BLaER1 (cell line): ENCODE results near the gene EML4.

Experiments used
- H3K27ac ChIP-seq: shearing (Covaris generic); formaldehyde crosslinking; 2 replicates; pipeline ENCODE4 v1.8.1; 2022
- H3K27me3 ChIP-seq: shearing (Covaris generic); formaldehyde crosslinking; 2 replicates; pipeline ENCODE4 v1.8.1; 2022
- H3K36me3 ChIP-seq: shearing (Covaris generic); formaldehyde crosslinking; 2 replicates; pipeline ENCODE4 v1.8.1; 2022
- H3K4me1 ChIP-seq: shearing (Covaris generic); formaldehyde crosslinking; 2 replicates; pipeline ENCODE4 v1.8.1; 2022
- H3K4me2 ChIP-seq: shearing (Covaris generic); formaldehyde crosslinking; 2 replicates; pipeline ENCODE4 v1.8.1; 2022
- H3K4me3 ChIP-seq: shearing (Covaris generic); formaldehyde crosslinking; 2 replicates; pipeline ENCODE4 v1.8.1; 2022
- H3K9ac ChIP-seq: shearing (Covaris generic); formaldehyde crosslinking; 2 replicates; pipeline ENCODE4 v1.8.1; 2022
- H3K9me3 ChIP-seq: shearing (Covaris generic); formaldehyde crosslinking; 2 replicates; pipeline ENCODE4 v1.8.1; 2022
- H4K20me1 ChIP-seq: shearing (Covaris generic); formaldehyde crosslinking; 2 replicates; pipeline ENCODE4 v1.8.1; 2022
- Cebpa-rat ChIP-seq: shearing (Covaris generic); IDR thresholded peaks from 2 replicates; pipeline ENCODE4 v1.8.1; 2022

Gene EML4

GRCh38 chr2:42310007-42310515 is 140.9 kb downstream of the EML4 start:
- Histone ChIP-seq H4K20me1 (no peaks in the 10 kb centered on the region), H3K9me3 (no peaks in the 10 kb centered on the region), H3K36me3 (peaks cover 3% of the 10 kb centered on the region), H3K27me3 (no peaks in the 10 kb centered on the region), H3K27ac (no peak overlapping the region), H3K9ac (no peak overlapping the region), H3K4me3 (no peak overlapping the region), H3K4me2 (no peak overlapping the region), H3K4me1 (no peaks in the 10 kb centered on the region)
- no peak for TF ChIP-seq Cebpa-rat

- Histone ChIP-seq H3K27me3 (no peaks in the 10 kb centered on the region), H3K36me3 (peaks cover 8% of the 10 kb centered on the region; the same call in 1 of the 2 replicates), H3K4me1 (no peaks in the 10 kb centered on the region), H3K4me3 (no peak overlapping the region), H3K9me3 (no peaks in the 10 kb centered on the region), H3K27ac (no peak overlapping the region), H4K20me1 (no peaks in the 10 kb centered on the region), H3K4me2 (no peak overlapping the region), H3K9ac (no peak overlapping the region)
- no peak for TF ChIP-seq Cebpa-rat
These were observed 143.0 kb downstream of the EML4 start for GRCh38 chr2:42312106-42312505.

DNA sequence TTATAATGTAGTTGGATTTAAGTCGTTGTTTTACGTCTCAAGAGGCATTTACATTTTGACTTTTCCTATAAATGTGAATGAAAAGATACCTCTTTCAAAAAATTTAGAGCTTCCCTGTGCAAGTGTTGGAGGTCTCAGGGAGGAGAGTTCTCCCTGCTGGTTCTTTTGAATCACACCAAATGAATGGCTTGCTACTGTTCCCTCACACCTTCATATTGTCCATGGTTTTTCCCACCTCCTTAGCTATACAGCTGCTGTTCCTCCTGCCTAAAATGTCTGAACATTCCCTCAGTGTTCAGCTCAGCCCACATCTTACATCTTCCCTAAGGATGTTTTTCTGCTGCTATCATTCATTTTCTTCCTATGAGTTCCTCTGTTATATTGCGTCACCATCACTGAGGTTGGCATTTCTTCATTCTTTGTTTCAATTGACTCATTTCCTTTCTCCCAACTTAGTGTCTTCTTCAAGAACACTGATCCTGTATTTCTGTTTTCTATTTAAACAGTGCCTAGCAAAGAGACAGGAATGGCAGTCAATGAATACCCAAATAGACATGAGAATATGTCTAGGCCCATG is 145.8 kb downstream of the EML4 start:
- Histone ChIP-seq H3K36me3 (peaks cover 12% of the 10 kb centered on the region), H3K9me3 (no peaks in the 10 kb centered on the region), H3K27ac (no peak overlapping the region)

GRCh38 chr2:42315844-42316470 is 146.8 kb downstream of the EML4 start:
- TF ChIP-seq Cebpa-rat = no peak
- Histone ChIP-seq H3K4me3 (no peak overlapping the region), H4K20me1 (no peaks in the 10 kb centered on the region), H3K27me3 (no peaks in the 10 kb centered on the region), H3K9ac (no peak overlapping the region), H3K36me3 (peaks cover 16% of the 10 kb centered on the region), H3K4me2 (no peak overlapping the region), H3K9me3 (no peaks in the 10 kb centered on the region), H3K27ac (no peak overlapping the region), H3K4me1 (no peaks in the 10 kb centered on the region)

More for the DNA sequence above, 145.8 kb downstream of the EML4 start:
- Histone ChIP-seq H3K4me3 (no peak overlapping the region), H4K20me1 (no peaks in the 10 kb centered on the region), H3K4me1 (no peaks in the 10 kb centered on the region), H3K27me3 (no peaks in the 10 kb centered on the region), H3K9ac (no peak overlapping the region), H3K4me2 (no peak overlapping the region)
- TF ChIP-seq Cebpa-rat = no peak; the same call in 1 of the 2 replicates

DNA sequence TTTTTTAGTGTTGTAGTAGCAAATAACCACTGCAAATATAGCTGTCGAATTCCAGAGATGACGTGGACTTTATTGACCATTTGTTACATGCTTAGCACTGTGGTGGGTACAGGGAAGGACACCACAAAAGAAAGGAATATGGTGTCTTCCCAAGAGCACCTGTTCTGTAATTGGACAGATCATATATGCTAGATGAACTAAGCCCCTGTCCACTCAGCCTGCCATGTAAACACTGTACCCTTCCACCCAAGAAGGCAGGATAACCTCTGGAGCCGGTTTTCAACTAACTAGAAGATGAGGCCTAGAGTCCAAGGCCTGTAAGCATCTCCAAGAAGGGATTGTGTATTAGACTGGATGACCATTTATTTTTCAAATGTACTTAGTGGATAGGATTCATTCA is 147.8 kb downstream of the EML4 start:
- no peaks in the 10 kb centered on the region for H3K27me3 ChIP-seq
- no peaks in the 10 kb centered on the region for H4K20me1 ChIP-seq
- H3K9ac ChIP-seq = no peak overlapping the region
- no peak for TF ChIP-seq Cebpa-rat
- peaks cover 21% of the 10 kb centered on the region for H3K36me3 ChIP-seq
- no peak overlapping the region for H3K4me3 ChIP-seq
- no peak overlapping the region for H3K4me2 ChIP-seq
- H3K9me3 ChIP-seq = no peaks in the 10 kb centered on the region
- no peak overlapping the region for H3K27ac ChIP-seq
- H3K4me1 ChIP-seq = no peaks in the 10 kb centered on the region

DNA sequence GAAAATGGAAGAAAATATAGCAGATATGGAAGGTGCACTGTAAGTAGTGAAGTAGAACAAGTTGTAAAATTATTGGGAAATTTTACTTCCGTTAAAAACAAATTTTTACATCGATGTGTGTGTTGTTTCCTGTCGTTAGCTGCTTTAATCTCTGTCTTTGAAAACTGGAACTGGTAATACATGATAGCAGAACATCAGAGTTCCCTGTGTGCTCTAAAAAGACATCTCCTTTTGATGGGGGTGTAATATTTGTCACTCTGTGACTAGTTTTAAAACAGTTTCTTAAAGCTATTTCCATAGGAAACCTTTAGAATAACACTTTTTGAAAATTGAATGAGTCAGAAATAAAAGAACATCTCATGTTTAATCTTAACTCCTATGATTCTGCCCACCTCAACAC is 148.3 kb downstream of the EML4 start:
- H3K36me3 ChIP-seq = peaks cover 21% of the 10 kb centered on the region

GRCh38 chr2:42317945-42318344 is 148.8 kb downstream of the EML4 start:
- Histone ChIP-seq H3K36me3 (peaks cover 21% of the 10 kb centered on the region), H3K27me3 (no peaks in the 10 kb centered on the region), H3K9ac (no peak overlapping the region), H3K4me2 (no peak overlapping the region), H3K9me3 (no peaks in the 10 kb centered on the region), H3K27ac (no peak overlapping the region), H4K20me1 (no peaks in the 10 kb centered on the region), H3K4me1 (no peaks in the 10 kb centered on the region), H3K4me3 (no peak overlapping the region)
- no peak for TF ChIP-seq Cebpa-rat

More for the DNA sequence above, 148.3 kb downstream of the EML4 start:
- no peaks in the 10 kb centered on the region for H3K9me3 ChIP-seq
- TF ChIP-seq Cebpa-rat = no peak
- no peaks in the 10 kb centered on the region for H3K27me3 ChIP-seq
- no peak overlapping the region for H3K9ac ChIP-seq
- H4K20me1 ChIP-seq = no peaks in the 10 kb centered on the region
- no peak overlapping the region for H3K4me2 ChIP-seq
- no peak overlapping the region for H3K4me3 ChIP-seq
- H3K4me1 ChIP-seq = no peaks in the 10 kb centered on the region
- H3K27ac ChIP-seq = no peak overlapping the region

- Histone ChIP-seq H3K36me3 (peaks cover 21% of the 10 kb centered on the region), H3K4me1 (no peaks in the 10 kb centered on the region), H3K9ac (no peak overlapping the region), H3K9me3 (no peaks in the 10 kb centered on the region), H3K4me2 (no peak overlapping the region), H3K4me3 (no peak overlapping the region), H3K27me3 (no peaks in the 10 kb centered on the region), H4K20me1 (no peaks in the 10 kb centered on the region), H3K27ac (no peak overlapping the region)
- no peak for TF ChIP-seq Cebpa-rat
These were observed 150.1 kb downstream of the EML4 start for GRCh38 chr2:42319265-42319664.

GRCh38 chr2:42321452-42322064 is 152.4 kb downstream of the EML4 start:
- Histone ChIP-seq H4K20me1 (no peaks in the 10 kb centered on the region), H3K9me3 (no peaks in the 10 kb centered on the region), H3K27ac (no peak overlapping the region), H3K4me1 (no peaks in the 10 kb centered on the region), H3K27me3 (no peaks in the 10 kb centered on the region), H3K9ac (no peak overlapping the region), H3K4me2 (no peak overlapping the region), H3K4me3 (no peak overlapping the region), H3K36me3 (peaks cover 21% of the 10 kb centered on the region)
- TF ChIP-seq Cebpa-rat = no peak

DNA sequence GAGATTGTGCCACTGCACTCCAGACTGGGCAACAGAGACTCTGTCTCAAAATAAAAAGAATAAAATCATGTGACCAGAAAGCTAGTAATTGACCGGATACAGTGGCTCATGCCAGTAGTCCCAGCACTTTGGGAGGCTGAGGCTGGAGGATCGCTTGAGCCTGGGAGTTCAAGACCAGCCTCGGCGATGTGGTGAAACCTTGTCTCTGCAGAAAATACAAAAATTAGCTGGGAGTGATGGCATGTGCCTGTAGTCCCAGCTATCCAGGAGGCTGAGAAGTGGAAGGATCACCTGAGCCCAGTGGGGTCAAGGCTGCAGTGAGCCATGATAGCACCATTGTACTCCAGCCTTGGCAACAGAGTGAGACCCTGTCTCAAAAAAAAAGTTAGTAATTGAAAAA is 155.1 kb downstream of the EML4 start:
- no peak for TF ChIP-seq Cebpa-rat
- Histone ChIP-seq H3K4me3 (no peak overlapping the region), H4K20me1 (no peaks in the 10 kb centered on the region), H3K27me3 (no peaks in the 10 kb centered on the region), H3K4me1 (no peaks in the 10 kb centered on the region), H3K9ac (no peak overlapping the region), H3K9me3 (no peaks in the 10 kb centered on the region), H3K4me2 (no peak overlapping the region), H3K36me3 (peaks cover 13% of the 10 kb centered on the region), H3K27ac (no peak overlapping the region)
